Skeletal muscle tissue (tissue), 4 donors: Measurements from ENCODE around the gene EXOSC2. TPM values are rescaled to one million over a fixed set of nuclear protein-coding genes. Genes with fewer than 3 reads are reported as not detected.

Experiments
- H3K27ac ChIP-seq: one replicate; pipeline ENCODE4 v1.7.0; 2013; ENCODE audit warnings: mild to moderate bottlenecking, low read depth, low read length, inconsistent platforms
- H3K27me3 ChIP-seq, 3 donors: one replicate each; pipeline ENCODE4 v1.7.0; 2013; ENCODE audit warnings: low read length in 3 of 3; ENCODE audit not compliant: control insufficient read depth in 3 of 3, insufficient read depth in 3 of 3
- H3K36me3 ChIP-seq, 3 donors: one replicate each; pipeline ENCODE4 v1.7.0; 2013; ENCODE audit warnings: low read length in 3 of 3; ENCODE audit not compliant: control insufficient read depth in 3 of 3, insufficient read depth in 3 of 3
- H3K4me1 ChIP-seq, 3 donors: one replicate each; pipeline ENCODE4 v1.7.0; 2013; ENCODE audit warnings: low read length in 3 of 3, mild to moderate bottlenecking in 3 of 3; ENCODE audit not compliant: control insufficient read depth in 3 of 3, insufficient read depth in 3 of 3
- H3K4me3 ChIP-seq, 3 donors: one replicate each; pipeline ENCODE4 v1.7.0; 2013; ENCODE audit warnings: low read length in 3 of 3
- H3K9ac ChIP-seq, 3 donors: one replicate each; pipeline ENCODE4 v1.7.0; 2013; ENCODE audit warnings: low read length in 3 of 3, mild to moderate bottlenecking in 3 of 3, moderate library complexity in 2 of 3, low read depth in 1 of 3
- H3K9me3 ChIP-seq, 3 donors: one replicate each; pipeline ENCODE4 v1.7.0; 2013; ENCODE audit warnings: low read length in 3 of 3; ENCODE audit not compliant: control insufficient read depth in 3 of 3
- total RNA-seq: library from RNA; depleted of rRNA; stranded (reverse); fragments of >200 nt; gene quantifications from one replicate; pipeline ENCODE4 v1.2.3, GENCODE V29; 2014
- donor health status: Osteomylitis.

The EXOSC2 gene
- total RNA-seq, 1 donor from 2014 or later: 27.1 TPM

GRCh38 chr9:130668196-130668595 lies 25.4 kb upstream of the EXOSC2 start:
- H3K27ac ChIP-seq: no peak overlapping the region
- H3K4me1 ChIP-seq: peaks cover 3 to 10% (median 10%) of the 10 kb centered on the region in 3 donors
- H3K4me3 ChIP-seq: no peak overlapping the region
- H3K9ac ChIP-seq: no peak overlapping the region
- H3K36me3 ChIP-seq: no peaks in the 10 kb centered on the region
- H3K9me3 ChIP-seq: no peaks in the 10 kb centered on the region
- peaks cover 49 to 53% (median 51%) of the 10 kb centered on the region in 3 donors for H3K27me3 ChIP-seq

- H3K4me3 ChIP-seq: no peak overlapping the region
- H3K27ac ChIP-seq: no peak overlapping the region
- H3K36me3 ChIP-seq: no peaks in the 10 kb centered on the region
- no peak overlapping the region for H3K9ac ChIP-seq
- no peaks in the 10 kb centered on the region for H3K9me3 ChIP-seq
- peaks cover 44 to 48% (median 46%) of the 10 kb centered on the region in 3 donors for H3K27me3 ChIP-seq
- peaks cover 3 to 9% (median 6%) of the 10 kb centered on the region in 3 donors for H3K4me1 ChIP-seq
These were observed 24.9 kb upstream of the EXOSC2 start for GRCh38 chr9:130668659-130669058.

GRCh38 chr9:130669965-130670364 lies 23.6 kb upstream of the EXOSC2 start:
- no peaks in the 10 kb centered on the region for H3K9me3 ChIP-seq
- no peak overlapping the region for H3K27ac ChIP-seq
- H3K27me3 ChIP-seq: peaks cover 32 to 36% (median 35%) of the 10 kb centered on the region in 3 donors
- H3K9ac ChIP-seq: no peak overlapping the region
- no peak overlapping the region for H3K4me3 ChIP-seq
- H3K36me3 ChIP-seq: no peaks in the 10 kb centered on the region
- H3K4me1 ChIP-seq: peaks cover 0 to 9% (median 2%) of the 10 kb centered on the region in 3 donors

GRCh38 chr9:130670644-130671043 lies 22.9 kb upstream of the EXOSC2 start:
- H3K4me1 ChIP-seq: peaks cover 0 to 4% (median under 1%) of the 10 kb centered on the region in 3 donors
- H3K27ac ChIP-seq: no peak overlapping the region
- H3K36me3 ChIP-seq: no peaks in the 10 kb centered on the region
- H3K27me3 ChIP-seq: peaks cover 27 to 31% (median 31%) of the 10 kb centered on the region in 3 donors
- no peak overlapping the region for H3K9ac ChIP-seq
- no peaks in the 10 kb centered on the region for H3K9me3 ChIP-seq
- H3K4me3 ChIP-seq: no peak overlapping the region

- no peak overlapping the region for H3K4me3 ChIP-seq
- peaks cover 9 to 13% (median 13%) of the 10 kb centered on the region in 3 donors for H3K27me3 ChIP-seq
- no peak overlapping the region for H3K27ac ChIP-seq
- H3K36me3 ChIP-seq: no peaks in the 10 kb centered on the region
- no peaks in the 10 kb centered on the region for H3K4me1 ChIP-seq
- no peaks in the 10 kb centered on the region for H3K9me3 ChIP-seq
- H3K9ac ChIP-seq: no peak overlapping the region
These were observed 21.1 kb upstream of the EXOSC2 start for GRCh38 chr9:130672466-130672865.

- Histone ChIP-seq H3K27me3 (peaks cover 3 to 7% (median 7%) of the 10 kb centered on the region in 3 donors), H3K4me3 (no peak overlapping the region), H3K9me3 (no peaks in the 10 kb centered on the region), H3K27ac (no peak overlapping the region), H3K36me3 (no peaks in the 10 kb centered on the region), H3K9ac (no peak overlapping the region), H3K4me1 (no peaks in the 10 kb centered on the region)
These were observed 20.5 kb upstream of the EXOSC2 start for GRCh38 chr9:130672933-130673615.

GRCh38 chr9:130675396-130675795 lies 18.2 kb upstream of the EXOSC2 start:
- H3K27ac ChIP-seq: no peak overlapping the region
- no peak overlapping the region for H3K4me3 ChIP-seq
- H3K9me3 ChIP-seq: no peaks in the 10 kb centered on the region
- H3K9ac ChIP-seq: no peak overlapping the region
- H3K27me3 ChIP-seq: no peaks in the 10 kb centered on the region
- no peaks in the 10 kb centered on the region for H3K36me3 ChIP-seq
- no peaks in the 10 kb centered on the region for H3K4me1 ChIP-seq

GRCh38 chr9:130677252-130677651 lies 16.3 kb upstream of the EXOSC2 start:
- no peak overlapping the region for H3K9ac ChIP-seq
- no peak overlapping the region for H3K4me3 ChIP-seq
- H3K27ac ChIP-seq: no peak overlapping the region
- H3K36me3 ChIP-seq: no peaks in the 10 kb centered on the region
- peaks cover 0 to 7% (median 4%) of the 10 kb centered on the region in 3 donors for H3K27me3 ChIP-seq
- H3K4me1 ChIP-seq: peaks cover 5 to 11% (median 10%) of the 10 kb centered on the region in 3 donors
- H3K9me3 ChIP-seq: no peaks in the 10 kb centered on the region

GRCh38 chr9:130680836-130681768 lies 12.5 kb upstream of the EXOSC2 start:
- Histone ChIP-seq H3K9ac (peak overlapping the region in 1 of 3 donors; percentile 64), H3K4me3 (peak overlapping the region; percentile 10 to 76 (median 70)), H3K27me3 (peaks cover 0 to 13% (median 4%) of the 10 kb centered on the region in 3 donors), H3K27ac (no peak overlapping the region), H3K36me3 (no peaks in the 10 kb centered on the region), H3K9me3 (peaks cover 0 to 6% (median 0%) of the 10 kb centered on the region in 3 donors), H3K4me1 (peaks cover 8 to 13% (median 12%) of the 10 kb centered on the region in 3 donors)
